Measurements from ENCODE around the gene KCNH2.
"Not testable (repeated sequence)": the region's sequence is repeated elsewhere in the genome, so short reads cannot be mapped to it uniquely, and the experiment has no call there.

Gene KCNH2

GRCh38 chr7:151013733-151014497, 35.8 kb upstream of the KCNH2 start:
- peak overlapping the region; percentile 12 to 35 (median 21) for H3K4me3 ChIP-seq
- H3K27ac ChIP-seq = peak overlapping the region in 14 of 21 experiments; percentile 1 to 83 (median 60)

GRCh38 chr7:151013356-151013732, 35.2 kb upstream of the KCNH2 start:
- Histone ChIP-seq H3K27ac (peak overlapping the region in 4 of 21 experiments; percentile 7 to 77 (median 57)), H3K4me3 (peak overlapping the region in 6 of 7 experiments; percentile 12 to 35 (median 20))

GRCh38 chr7:151012911-151013347, 34.8 kb upstream of the KCNH2 start:
- Histone ChIP-seq H3K27ac (peak overlapping the region in 2 of 21 experiments; percentile 7 to 77), H3K4me3 (no peak overlapping the region)

- Histone ChIP-seq H3K4me3 (no peak overlapping the region), H3K27ac (peak overlapping the region in 1 of 21 experiments; percentile 34)
Observed at GRCh38 chr7:151012031-151012692, 34.0 kb upstream of the KCNH2 start.

- H3K27ac ChIP-seq, H3K4me3 ChIP-seq: not testable (repeated sequence)
Observed at GRCh38 chr7:151011616-151012015, 33.5 kb upstream of the KCNH2 start.

GRCh38 chr7:151011097-151011409, 32.9 kb upstream of the KCNH2 start:
- H3K27ac ChIP-seq = peak overlapping the region in 3 of 21 experiments; percentile 1 to 72 (median 55)
- H3K4me3 ChIP-seq = no peak overlapping the region

GRCh38 chr7:151010307-151011096, 32.4 kb upstream of the KCNH2 start:
- Histone ChIP-seq H3K4me3 (no peak overlapping the region), H3K27ac (peak overlapping the region in 7 of 21 experiments; percentile 1 to 72 (median 47))

GRCh38 chr7:151010037-151010306, 31.9 kb upstream of the KCNH2 start:
- Histone ChIP-seq H3K4me3 (no peak overlapping the region), H3K27ac (peak overlapping the region in 4 of 21 experiments; percentile 18 to 72 (median 51))

- Histone ChIP-seq H3K27ac (peak overlapping the region in 5 of 21 experiments; percentile 1 to 75 (median 61)), H3K4me3 (no peak overlapping the region)
Observed at GRCh38 chr7:151009327-151010036, 31.4 kb upstream of the KCNH2 start.

- Histone ChIP-seq H3K4me3 (peak overlapping the region in 2 of 7 experiments; percentile 4 to 15), H3K27ac (peak overlapping the region in 8 of 21 experiments; percentile 0 to 75 (median 58))
Observed at GRCh38 chr7:151008511-151009323, 30.6 kb upstream of the KCNH2 start.

GRCh38 chr7:151008143-151008510, 30.0 kb upstream of the KCNH2 start:
- Histone ChIP-seq H3K4me3 (peak overlapping the region in 2 of 7 experiments; percentile 4 to 15), H3K27ac (peak overlapping the region in 8 of 21 experiments; percentile 0 to 75 (median 56))

GRCh38 chr7:151007469-151007898, 29.4 kb upstream of the KCNH2 start:
- H3K27ac ChIP-seq = peak overlapping the region in 12 of 21 experiments; percentile 11 to 75 (median 41)
- no peak overlapping the region for H3K4me3 ChIP-seq

GRCh38 chr7:151006590-151007300, 28.6 kb upstream of the KCNH2 start:
- no peak overlapping the region for H3K4me3 ChIP-seq
- peak overlapping the region in 9 of 21 experiments; percentile 11 to 75 (median 41) for H3K27ac ChIP-seq

- Histone ChIP-seq H3K27ac (no peak overlapping the region), H3K4me3 (no peak overlapping the region)
Observed at GRCh38 chr7:151005566-151005965, 27.4 kb upstream of the KCNH2 start.

- H3K27ac ChIP-seq = no peak overlapping the region
- no peak overlapping the region for H3K4me3 ChIP-seq
Observed at GRCh38 chr7:151003572-151003971, 25.5 kb upstream of the KCNH2 start.

- Histone ChIP-seq H3K27ac (no peak overlapping the region), H3K4me3 (no peak overlapping the region)
Observed at GRCh38 chr7:151001546-151001945, 23.4 kb upstream of the KCNH2 start.

- Histone ChIP-seq H3K4me3 (no peak overlapping the region), H3K27ac (no peak overlapping the region)
Observed at GRCh38 chr7:151000897-151001495, 22.9 kb upstream of the KCNH2 start.

Measured in skin epidermis (tissue), 12 donors.